NCI-H748 (cell line): ENCODE results near the gene FBN2.
"Not testable (repeated sequence)": the region's sequence is repeated elsewhere in the genome, so short reads cannot be mapped to it uniquely, and the experiment has no call there.

Source experiments
- DNase-seq: peaks from one replicate; lab custom pipeline; 2025; ENCODE audit not compliant: unreplicated experiment; lab: John Stamatoyannopoulos, UW

Gene FBN2

GRCh38 chr5:128321418-128321817, 216.6 kb downstream of the FBN2 start:
- not testable (repeated sequence) for DNase-seq

GRCh38 chr5:128318691-128319090, 219.4 kb downstream of the FBN2 start:
- no peak for DNase-seq

- no peak for DNase-seq
Measured at GRCh38 chr5:128317481-128317880, 220.6 kb downstream of the FBN2 start.

- DNase-seq = no peak
Measured at GRCh38 chr5:128315671-128316070, 222.4 kb downstream of the FBN2 start.

DNA sequence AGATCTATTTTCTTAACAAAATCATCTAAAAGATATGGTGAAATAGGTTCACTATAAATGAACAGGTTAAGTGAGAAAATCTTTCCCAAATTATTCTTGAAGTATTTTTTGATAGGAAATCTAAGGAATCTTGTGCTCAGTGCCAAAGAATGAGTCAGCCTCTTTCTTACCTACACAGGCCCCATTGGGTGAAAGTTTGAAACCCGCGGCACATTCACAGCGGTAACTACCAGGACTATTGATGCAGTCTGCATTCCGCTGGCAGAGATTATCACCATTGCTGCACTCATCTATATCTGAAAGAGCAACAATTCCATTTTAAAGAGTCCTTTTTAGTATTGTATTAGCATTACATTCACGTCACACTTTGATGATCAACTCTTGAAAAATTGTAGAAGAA, 232.7 kb downstream of the FBN2 start:
- DNase-seq = no peak

DNA sequence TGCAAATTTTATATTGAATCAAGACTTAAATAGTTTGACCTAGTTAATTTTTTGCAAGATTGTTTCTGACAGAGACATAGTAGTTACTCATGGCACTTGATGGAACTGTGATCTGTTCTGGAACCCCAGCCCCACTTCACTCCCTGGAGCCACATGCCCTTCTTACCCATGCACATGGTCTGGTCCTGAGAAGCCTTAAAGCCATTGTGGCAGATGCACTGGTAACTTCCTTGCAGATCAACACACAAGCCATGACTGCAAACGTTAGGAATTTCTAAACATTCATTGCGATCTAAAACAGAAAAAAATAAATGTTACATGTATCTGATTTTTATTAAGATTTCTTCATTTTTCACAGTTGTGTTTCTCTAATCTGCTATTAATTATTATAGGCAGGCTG, 233.3 kb downstream of the FBN2 start:
- DNase-seq = no peak

DNA sequence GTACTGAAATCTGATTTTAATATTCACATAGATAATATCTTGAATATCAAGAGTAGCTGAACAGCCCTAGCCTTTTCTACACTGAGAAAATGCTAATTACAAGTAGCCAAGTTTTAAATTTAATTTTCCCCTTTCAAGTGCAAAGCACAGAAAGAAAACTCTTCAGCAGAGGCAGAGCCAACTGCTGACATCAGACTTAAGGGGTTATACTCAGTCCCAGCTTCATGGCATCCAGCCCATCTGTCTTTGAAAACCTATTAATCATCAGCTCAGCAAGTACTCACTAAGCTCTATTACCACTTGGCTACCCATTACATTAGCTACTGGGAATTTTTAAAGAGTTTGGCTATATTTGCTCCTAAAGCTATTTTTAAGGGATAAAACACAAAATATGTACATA, 234.0 kb downstream of the FBN2 start:
- no peak for DNase-seq

DNA sequence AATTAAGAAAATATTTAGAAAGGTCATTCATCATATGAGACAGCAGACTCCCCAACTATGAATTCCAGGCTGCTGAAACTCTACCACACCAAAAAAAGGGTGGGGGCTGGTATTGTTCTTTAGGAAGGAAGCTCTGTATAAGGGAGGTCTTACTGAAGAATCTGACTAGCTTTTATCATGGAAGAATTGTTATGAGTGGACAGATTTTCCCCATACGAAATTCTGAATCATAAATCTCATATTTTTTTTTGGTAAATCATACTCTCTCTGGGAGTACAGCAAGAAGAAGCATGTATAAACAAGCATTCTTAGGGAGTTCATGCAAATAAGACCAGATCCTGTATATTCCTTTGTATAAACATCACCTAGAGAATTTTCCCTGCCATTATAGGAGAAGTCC, 234.5 kb downstream of the FBN2 start:
- DNase-seq = no peak

DNA sequence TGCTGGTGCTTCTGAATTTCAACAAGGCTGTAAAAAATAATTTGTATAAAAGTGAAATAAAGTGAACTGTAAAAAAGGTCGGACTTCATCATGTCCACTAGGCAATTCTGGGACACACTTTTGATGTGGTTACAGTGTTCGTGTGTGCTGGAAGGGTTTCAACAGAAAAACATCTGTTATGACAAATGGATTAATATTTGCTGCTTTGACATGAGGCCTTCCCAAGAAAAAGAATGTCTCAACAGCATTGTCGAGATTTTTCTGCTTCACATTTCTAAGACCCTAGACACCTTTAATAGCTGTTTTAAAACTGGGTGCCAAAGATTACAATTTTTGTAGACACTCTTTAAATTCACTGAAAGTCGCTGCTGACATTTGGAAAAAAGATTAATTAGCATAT, 237.9 kb downstream of the FBN2 start:
- no peak for DNase-seq

DNA sequence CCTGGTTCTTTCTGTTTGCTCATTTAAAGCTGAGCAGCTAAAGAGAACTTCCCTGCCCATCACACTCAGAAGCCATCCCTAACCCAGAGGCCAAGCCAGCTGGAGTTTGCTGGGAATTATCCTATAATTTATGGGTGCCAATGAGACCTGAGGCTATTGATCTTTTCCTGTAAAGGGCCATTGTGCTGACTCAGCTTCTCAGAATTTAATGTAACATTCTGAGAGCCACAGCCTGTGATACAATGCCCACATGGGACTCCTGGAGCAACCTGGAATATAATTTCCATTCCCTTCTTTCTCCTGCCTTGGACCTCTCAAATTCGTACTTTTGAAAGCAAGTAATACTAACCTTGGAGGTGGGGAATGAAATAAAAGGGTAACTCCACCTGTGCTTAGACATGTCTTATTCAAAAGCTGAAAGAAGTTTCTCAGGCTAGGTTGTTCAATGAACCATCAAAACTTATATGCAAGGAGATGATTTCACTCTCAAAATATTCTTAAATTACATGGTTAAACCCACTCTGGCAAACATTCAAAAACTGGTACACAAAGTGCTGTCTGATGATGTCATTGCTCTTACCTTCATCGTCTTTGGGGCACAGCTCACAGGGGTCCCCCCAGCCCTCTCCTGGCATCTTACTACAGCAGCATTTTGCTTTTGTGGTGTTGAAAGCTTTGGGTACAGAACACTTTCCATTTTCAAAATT, 247.7 kb downstream of the FBN2 start:
- no peak for DNase-seq

- no peak for DNase-seq
Measured at GRCh38 chr5:128287740-128288139, 250.3 kb downstream of the FBN2 start.

GRCh38 chr5:128284236-128284635, 253.8 kb downstream of the FBN2 start:
- DNase-seq = no peak

GRCh38 chr5:128279345-128279744, 258.7 kb downstream of the FBN2 start:
- no peak for DNase-seq

- no peak for DNase-seq
Measured at GRCh38 chr5:128276537-128277216, 261.4 kb downstream of the FBN2 start.

- peak; percentile 95 for DNase-seq
Measured at GRCh38 chr5:128274441-128274840, 263.6 kb downstream of the FBN2 start.

DNA sequence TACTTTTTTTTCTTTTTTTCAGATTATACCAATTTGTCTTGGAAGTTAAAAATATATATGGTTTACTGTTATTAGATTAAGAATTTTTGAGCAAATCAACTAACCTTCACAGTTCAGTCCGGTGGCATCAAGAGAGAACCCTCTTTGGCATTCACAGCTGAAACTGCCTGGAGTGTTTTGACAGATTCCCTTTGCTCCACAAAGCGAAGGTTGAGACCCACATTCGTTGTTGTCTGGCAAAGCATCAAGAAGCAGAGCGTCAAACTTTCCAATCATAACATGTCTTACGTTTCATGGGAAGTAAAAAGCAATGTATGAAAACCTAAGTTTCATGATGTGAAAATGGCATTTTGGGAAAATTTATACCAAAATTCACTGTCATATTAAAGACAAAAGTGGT, 264.3 kb downstream of the FBN2 start:
- peak; percentile 39 for DNase-seq

GRCh38 chr5:128271859-128272464, 266.1 kb downstream of the FBN2 start:
- DNase-seq = no peak

DNA sequence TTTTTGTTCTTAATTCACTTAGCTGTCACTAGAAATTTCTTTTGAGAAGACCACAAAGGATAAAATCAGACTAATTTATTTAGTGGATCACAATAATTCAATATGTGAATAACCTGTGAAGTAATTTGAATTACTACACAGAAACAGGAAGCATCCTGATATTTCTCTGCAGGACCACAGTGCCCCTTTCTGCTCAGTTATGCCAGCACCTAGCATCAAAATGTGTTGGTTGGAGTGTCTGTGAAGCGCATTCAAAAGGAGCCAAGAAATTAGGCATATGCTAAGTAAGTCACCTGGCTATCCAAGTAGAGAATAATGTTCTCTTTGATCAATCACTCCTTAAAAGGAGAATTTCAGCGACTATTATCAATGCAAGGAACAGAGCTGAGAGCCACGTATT, 267.0 kb downstream of the FBN2 start:
- no peak for DNase-seq

- peak; percentile 9 for DNase-seq
Measured at GRCh38 chr5:128264564-128265360, 273.3 kb downstream of the FBN2 start.

DNA sequence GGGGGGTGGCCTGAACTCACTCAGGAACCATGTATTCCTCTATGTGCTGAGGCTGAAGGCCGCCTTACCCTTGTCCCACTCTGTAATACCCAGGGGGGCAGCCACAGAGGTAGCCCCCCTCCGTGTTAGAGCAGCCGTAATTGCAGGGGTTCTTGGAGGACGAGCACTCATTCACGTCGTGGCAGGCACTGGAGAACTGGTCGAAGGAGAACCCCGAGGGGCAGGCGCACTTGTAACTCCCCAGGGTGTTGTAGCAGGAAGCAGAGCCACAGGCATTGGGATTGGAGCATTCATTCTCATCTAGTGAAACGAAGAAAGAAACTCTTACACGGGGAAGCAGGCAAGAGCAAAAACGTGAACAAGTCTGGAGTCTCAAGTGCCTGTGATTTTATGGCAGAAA, 274.7 kb downstream of the FBN2 start:
- no peak for DNase-seq

DNA sequence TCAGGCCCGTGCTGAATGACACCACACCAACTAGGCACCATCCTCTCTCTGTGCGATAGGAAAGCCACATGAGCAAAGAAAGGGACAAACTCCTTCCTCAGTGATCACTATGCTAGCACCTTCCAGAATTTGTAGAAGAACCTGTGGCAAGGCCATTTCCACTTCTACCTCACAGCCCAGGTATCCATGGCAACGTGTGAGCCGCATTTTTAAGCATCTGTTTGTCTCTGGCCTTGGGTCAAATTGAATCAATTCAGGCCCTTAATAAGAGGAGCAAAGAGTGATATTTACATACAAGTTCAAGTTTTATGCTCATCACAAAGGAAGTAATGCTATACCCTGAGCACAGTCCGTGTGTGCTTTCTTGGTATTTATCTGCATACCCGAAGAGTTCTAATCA, 275.1 kb downstream of the FBN2 start:
- peak; percentile 52 for DNase-seq

DNA sequence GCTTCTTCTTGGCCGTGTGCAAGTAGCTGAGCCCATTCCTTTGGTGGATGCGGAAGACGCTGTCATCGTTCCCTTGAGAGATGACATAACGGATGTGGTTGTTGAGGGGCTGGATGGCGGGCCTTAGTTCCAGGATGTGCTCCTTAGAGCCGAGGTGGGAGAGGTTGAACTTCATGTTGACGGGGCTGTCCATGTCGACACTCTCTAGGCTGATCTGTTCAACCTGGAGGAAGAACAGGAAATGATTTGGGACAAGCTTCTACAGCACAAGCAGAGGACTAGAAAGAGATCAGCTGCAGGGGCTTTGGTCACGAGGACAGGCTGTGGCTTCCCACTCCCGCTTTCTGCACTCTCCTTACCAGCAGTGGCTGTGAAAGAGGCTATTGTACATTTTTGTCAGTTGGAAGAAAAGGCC, 278.4 kb downstream of the FBN2 start:
- no peak for DNase-seq
